Common myeloid progenitor, CD34-positive (primary cell): Measurements from ENCODE around the gene SORBS2.

ENCODE experiments used
- CTCF ChIA-PET: fragments of 350-600 bp; sonication (Branson Sonifier 250); formaldehyde crosslinking; loops from one replicate; lab custom pipeline; 2021; ENCODE audit warnings: antibody characterized with exemption; lab: Charles Lee
- POLR2A ChIA-PET: fragments of 350-600 bp; sonication (Branson Sonifier 250); formaldehyde crosslinking; loops from one replicate; lab custom pipeline; 2021; ENCODE audit warnings: antibody characterized with exemption; lab: Charles Lee
- DNase-seq, 3 donors: peaks; one replicate each; pipeline versions ENCODE4 v3.0.0 to v3.0.0-alpha.2; 2013
- H3K27ac ChIP-seq, 2 experiments: 1 replicate in 1 of 2; 2 replicates in 1 of 2; pipeline ENCODE4 v1.7.0; 2013; ENCODE audit warnings: inconsistent platforms in 2 of 2, low read length in 2 of 2, mild to moderate bottlenecking in 2 of 2, low read depth in 1 of 2, moderate library complexity in 1 of 2; ENCODE audit not compliant: severe bottlenecking in 2 of 2, insufficient read depth in 1 of 2, poor library complexity in 1 of 2
- H3K27me3 ChIP-seq, 5 experiments: replicated peaks in 2 of 5; 1 replicate in 3 of 5; 2 replicates in 2 of 5; pipeline versions ENCODE4 v1.6.1 to v1.7.0; 2013; ENCODE audit warnings: low read length in 4 of 5, mild to moderate bottlenecking in 2 of 5, moderate library complexity in 2 of 5, inconsistent platforms in 1 of 5; ENCODE audit not compliant: insufficient read depth in 5 of 5, control insufficient read depth in 4 of 5
- H3K36me3 ChIP-seq, 4 experiments: 1 replicate in 2 of 4; 2 replicates in 2 of 4; pipeline versions ENCODE4 v1.6.1 to v1.7.0; 2013; ENCODE audit warnings: low read length in 3 of 4, control low read depth in 1 of 4, mild to moderate bottlenecking in 1 of 4; ENCODE audit not compliant: control insufficient read depth in 4 of 4, insufficient read depth in 4 of 4
- H3K4me1 ChIP-seq, 4 experiments: 1 replicate in 3 of 4; 2 replicates in 1 of 4; pipeline versions ENCODE4 v1.6.1 to v1.7.1; 2013; ENCODE audit warnings: low read length in 3 of 4, mild to moderate bottlenecking in 3 of 4, control low read depth in 1 of 4, inconsistent platforms in 1 of 4, moderate library complexity in 1 of 4; ENCODE audit not compliant: control insufficient read depth in 4 of 4, insufficient read depth in 4 of 4; ENCODE audit errors: control extremely low read depth in 1 of 4
- H3K4me3 ChIP-seq, 7 experiments: 1 replicate in 4 of 7; 2 replicates in 3 of 7; pipeline versions ENCODE4 v1.5.1 to v1.7.0; 2013; ENCODE audit warnings: mild to moderate bottlenecking in 7 of 7, low read length in 6 of 7, moderate library complexity in 6 of 7, inconsistent platforms in 2 of 7, low read depth in 2 of 7, control low read depth in 1 of 7; ENCODE audit not compliant: insufficient read depth in 4 of 7, control insufficient read depth in 1 of 7; ENCODE audit errors: extremely low read depth in 1 of 7
- H3K9me3 ChIP-seq, 5 experiments: 1 replicate in 4 of 5; 2 replicates in 1 of 5; pipeline versions ENCODE4 v1.6.1 to v1.7.1; 2013; ENCODE audit warnings: low read length in 4 of 5, mild to moderate bottlenecking in 2 of 5, inconsistent platforms in 1 of 5, low read depth in 1 of 5, moderate library complexity in 1 of 5; ENCODE audit not compliant: control insufficient read depth in 4 of 5, insufficient read depth in 2 of 5; ENCODE audit errors: control extremely low read depth in 1 of 5
- WGBS: methylation state at CpG from one replicate; pipeline ENCODE4 v1.1.5; 2013; ENCODE audit not compliant: insufficient coverage; 5-methylcytosine and 5-hydroxymethylcytosine counted together

Gene SORBS2

GRCh38 chr4:185542626-185543315, 269.2 kb downstream of the SORBS2 start:
- POLR2A ChIA-PET, result no interaction called here
- no peak overlapping the region for H3K27ac ChIP-seq

GRCh38 chr4:185541251-185541727, 270.7 kb downstream of the SORBS2 start:
- no peaks in the 10 kb centered on the region for H3K4me1 ChIP-seq
- peaks cover 9 to 94% (median 44%) of the 10 kb centered on the region in 5 experiments for H3K27me3 ChIP-seq
- CTCF ChIA-PET, result interaction anchor here (1.6 kb wide), 1 partner anchor 11 kb away, joined by 4 read pairs; no protein-coding TSS in a partner anchor
- DNase-seq, result no peak
- H3K27ac ChIP-seq, result no peak overlapping the region
- no peak overlapping the region for H3K4me3 ChIP-seq
- POLR2A ChIA-PET, result no interaction called here
- peaks cover 0 to 3% (median 0%) of the 10 kb centered on the region in 5 experiments for H3K9me3 ChIP-seq
- no peaks in the 10 kb centered on the region for H3K36me3 ChIP-seq
- 66% methylated on average over 10 of the region's 10 CpGs for WGBS

More at GRCh38 chr4:185542626-185543315, 269.2 kb downstream of the SORBS2 start:
- H3K9me3 ChIP-seq, result peaks cover 0 to 3% (median 0%) of the 10 kb centered on the region in 5 experiments
- CTCF ChIA-PET, result interaction anchor here (0.9 to 1.6 kb wide), 2 partner anchors 13 to 57 kb away, joined by 3 to 4 read pairs; no protein-coding TSS in a partner anchor
- no peaks in the 10 kb centered on the region for H3K4me1 ChIP-seq
- peaks cover 9 to 89% (median 42%) of the 10 kb centered on the region in 5 experiments for H3K27me3 ChIP-seq
- H3K36me3 ChIP-seq, result no peaks in the 10 kb centered on the region
- DNase-seq, result no peak
- H3K4me3 ChIP-seq, result no peak overlapping the region
- WGBS, result 89% methylated on average over 10 of the region's 14 CpGs

DNA sequence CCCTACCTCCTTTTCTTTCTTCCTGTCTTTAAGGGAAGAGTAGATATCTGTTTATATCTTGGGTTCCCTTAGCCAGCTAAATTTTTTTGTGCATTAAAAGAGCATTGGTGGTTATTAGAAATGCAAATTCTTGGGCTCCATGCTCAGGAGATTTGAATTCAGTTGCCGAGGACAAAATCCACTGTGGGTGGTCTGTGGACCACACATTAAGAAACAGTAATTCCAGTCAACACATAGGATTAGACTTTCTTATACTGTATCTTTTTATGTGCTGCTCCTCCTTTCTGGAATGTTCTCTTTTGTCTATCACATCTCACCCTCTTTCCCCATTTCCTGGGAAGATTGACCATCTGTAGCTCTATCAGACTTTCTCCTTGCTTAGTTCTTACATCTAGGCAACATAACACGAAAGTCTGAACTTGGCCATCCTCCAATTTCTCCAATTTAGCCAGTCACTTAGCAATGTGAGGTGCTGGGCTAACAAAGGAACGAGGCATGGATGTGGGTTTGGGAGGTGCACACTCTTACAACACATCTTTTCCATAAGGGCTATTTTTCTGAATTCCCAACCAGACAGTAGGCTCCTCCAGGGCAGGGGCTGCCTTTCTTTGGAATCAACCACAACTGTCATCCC, 271.4 kb downstream of the SORBS2 start:
- Histone ChIP-seq H3K4me1 (peaks cover 0 to under 1% (median 0%) of the 10 kb centered on the region in 4 experiments), H3K9me3 (peaks cover 0 to 3% (median 0%) of the 10 kb centered on the region in 5 experiments), H3K4me3 (no peak overlapping the region), H3K27me3 (peaks cover 9 to 94% (median 47%) of the 10 kb centered on the region in 5 experiments), H3K27ac (no peak overlapping the region), H3K36me3 (no peaks in the 10 kb centered on the region)
- CTCF ChIA-PET, result interaction anchor here (0.5 to 1.6 kb wide), 2 partner anchors 11 to 359 kb away, joined by 3 to 4 read pairs; no protein-coding TSS in a partner anchor
- DNase-seq, result no peak
- no CpG with 5 or more reads among the region's 3 CpGs for WGBS
- POLR2A ChIA-PET, result no interaction called here

GRCh38 chr4:185540040-185540439, 272.0 kb downstream of the SORBS2 start:
- CTCF ChIA-PET, result interaction anchor here (0.5 kb wide), 1 partner anchor 359 kb away, joined by 3 read pairs; no protein-coding TSS in a partner anchor
- no peak for DNase-seq
- 66% methylated on average over 8 of the region's 8 CpGs for WGBS
- Histone ChIP-seq H3K27me3 (peaks cover 9 to 94% (median 42%) of the 10 kb centered on the region in 5 experiments), H3K4me1 (peaks cover 0 to 5% (median 2%) of the 10 kb centered on the region in 4 experiments), H3K9me3 (peaks cover 0 to 3% (median 0%) of the 10 kb centered on the region in 5 experiments), H3K4me3 (no peak overlapping the region), H3K27ac (no peak overlapping the region), H3K36me3 (no peaks in the 10 kb centered on the region)
- POLR2A ChIA-PET, result no interaction called here

DNA sequence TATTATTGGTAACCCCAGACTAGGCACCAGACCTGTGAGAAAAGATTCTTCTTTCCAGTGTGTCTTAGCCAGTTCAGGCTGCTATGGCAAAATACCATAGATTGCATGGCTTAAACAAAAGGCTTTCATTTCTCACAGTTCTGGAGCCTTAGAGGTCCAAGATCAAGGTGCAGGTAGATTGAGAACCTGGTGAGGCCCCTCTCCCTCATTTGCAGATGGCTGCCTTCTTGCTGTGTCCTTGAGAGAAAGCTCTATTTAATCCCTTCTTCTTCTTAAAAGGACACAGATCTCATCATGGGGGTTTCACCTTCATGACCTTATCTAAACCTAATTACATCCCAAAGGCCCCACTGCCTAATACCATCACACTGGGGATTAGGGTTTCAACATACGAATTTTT, 273.2 kb downstream of the SORBS2 start:
- WGBS, result no CpG with 5 or more reads among the region's 1 CpG
- Histone ChIP-seq H3K4me3 (no peak overlapping the region), H3K27ac (no peak overlapping the region), H3K9me3 (no peaks in the 10 kb centered on the region), H3K36me3 (no peaks in the 10 kb centered on the region), H3K27me3 (peaks cover 14 to 94% (median 39%) of the 10 kb centered on the region in 5 experiments), H3K4me1 (peaks cover 0 to 11% (median 4%) of the 10 kb centered on the region in 4 experiments)
- POLR2A ChIA-PET, result no interaction called here
- no peak for DNase-seq
- CTCF ChIA-PET, result no interaction called here

GRCh38 chr4:185536411-185536709, 275.6 kb downstream of the SORBS2 start:
- ChIA-PET CTCF (no interaction called here), POLR2A (interaction anchor here (0.6 kb wide), 1 partner anchor 1515 kb away, joined by 3 read pairs; no protein-coding TSS in a partner anchor)
- Histone ChIP-seq H3K4me3 (no peak overlapping the region), H3K4me1 (peaks cover 0 to 11% (median 4%) of the 10 kb centered on the region in 4 experiments), H3K36me3 (no peaks in the 10 kb centered on the region), H3K27ac (no peak overlapping the region), H3K9me3 (no peaks in the 10 kb centered on the region), H3K27me3 (peaks cover 14 to 94% (median 40%) of the 10 kb centered on the region in 5 experiments)
- peak in 2 of 3 donors; percentile 30 to 37 for DNase-seq
- WGBS, result 33% methylated on average over 1 of the region's 4 CpGs
